Stomach (tissue), 9 donors: Measurements from ENCODE around the gene SH3D21. TPM values are rescaled to one million over a fixed set of nuclear protein-coding genes. Genes with fewer than 3 reads are reported as not detected.

Source experiments
- DNase-seq, 2 donors: peaks; one replicate each; pipeline versions ENCODE4 v3.0.0 to v3.0.0-alpha.2; 2013 to 2019
- H3K27ac ChIP-seq, 5 donors: fragments of 200-600 bp in 4 of 5; sonication (generic) in 4 of 5; one replicate each; pipeline ENCODE4 v1.5.1; 2013 to 2019; ENCODE audit warnings: mild to moderate bottlenecking in 1 of 5, moderate library complexity in 1 of 5
- H3K27me3 ChIP-seq, 3 donors: fragments of 200-600 bp; sonication (generic); one replicate each; pipeline ENCODE4 v1.5.1; 2017 to 2019; ENCODE audit warnings: mixed run types in 1 of 3
- H3K36me3 ChIP-seq, 4 donors: fragments of 200-600 bp; sonication (generic); 1 replicate in 3 of 4; 2 replicates in 1 of 4; pipeline ENCODE4 v1.5.1; 2016 to 2019
- H3K4me1 ChIP-seq, 4 donors: fragments of 200-600 bp; sonication (generic); one replicate each; pipeline ENCODE4 v1.5.1; 2016 to 2019
- H3K4me3 ChIP-seq, 4 donors: fragments of 200-600 bp; sonication (generic) in 3 of 4; one replicate each; pipeline ENCODE4 v1.5.1; 2016 to 2019; ENCODE audit warnings: mild to moderate bottlenecking in 1 of 4
- H3K9me3 ChIP-seq, 4 donors: fragments of 200-600 bp; sonication (generic); one replicate each; pipeline ENCODE4 v1.5.1; 2016 to 2019
- EP300 ChIP-seq: sonication (generic); formaldehyde crosslinking; IDR thresholded peaks from one replicate; pipeline ENCODE4 v1.6.1; 2017; ENCODE audit warnings: antibody characterized with exemption
- POLR2A ChIP-seq, 4 donors: fragments of 450-650 bp; IDR thresholded peaks; one replicate each; pipeline ENCODE4 v1.6.1; 2016; ENCODE audit warnings: antibody characterized with exemption in 4 of 4, control low read depth in 2 of 4, mild to moderate bottlenecking in 1 of 4, moderate library complexity in 1 of 4
- POLR2AphosphoS5 ChIP-seq, 3 donors: sonication (generic); formaldehyde crosslinking; IDR thresholded peaks; one replicate each; pipeline ENCODE4 v1.6.1; 2016; ENCODE audit warnings: antibody characterized with exemption in 3 of 3
- WGBS, 5 donors: extraction: QIAGEN DNeasy Blood & Tissue Kit in 3 of 5; methylation state at CpG; one replicate each; pipeline versions ENCODE4 v1.1.5 to v1.1.7; 2013 to 2018; 5-methylcytosine and 5-hydroxymethylcytosine counted together
- intact Hi-C: fragments of 100-400 bp; cut with DNase I; formaldehyde crosslinking; loops from one replicate; pipeline ENCODE4 v1.15.1; 2023; ENCODE audit warnings: low total_unique reads
- polyA plus RNA-seq, 3 donors: library from polyadenylated mRNA; stranded (reverse); fragments of 200-250 nt; gene quantifications; one replicate each; pipeline ENCODE4 v1.2.3, GENCODE V29; 2013
- total RNA-seq, 5 donors: library from RNA; depleted of rRNA; stranded (reverse); fragments of >200 nt; gene quantifications; one replicate each; pipeline versions ENCODE4 v1.1.0 to v1.2.3, GENCODE V29; 2014 to 2016
- TF ChIP-seq, protein P1 (sequence below), 7 experiments: fragments of 450-650 bp in 4 of 7; fragments of 200-600 bp in 3 of 7; sonication (generic) in 3 of 7; IDR thresholded peaks; one replicate each; pipeline ENCODE4 v1.5.1; 2016 to 2019; ENCODE audit warnings: antibody characterized with exemption in 7 of 7, control low read depth in 2 of 7, mild to moderate bottlenecking in 1 of 7
- donor health status: healthy with polysubstance abuse.
- donor health status: Bipolar disorder and iron deficiency.
- donor health status: healthy.

The SH3D21 gene
- total and polyA plus RNA-seq, 8 donors = 0.76 to 120 (median 3.5) TPM; not detected in 1

DNA sequence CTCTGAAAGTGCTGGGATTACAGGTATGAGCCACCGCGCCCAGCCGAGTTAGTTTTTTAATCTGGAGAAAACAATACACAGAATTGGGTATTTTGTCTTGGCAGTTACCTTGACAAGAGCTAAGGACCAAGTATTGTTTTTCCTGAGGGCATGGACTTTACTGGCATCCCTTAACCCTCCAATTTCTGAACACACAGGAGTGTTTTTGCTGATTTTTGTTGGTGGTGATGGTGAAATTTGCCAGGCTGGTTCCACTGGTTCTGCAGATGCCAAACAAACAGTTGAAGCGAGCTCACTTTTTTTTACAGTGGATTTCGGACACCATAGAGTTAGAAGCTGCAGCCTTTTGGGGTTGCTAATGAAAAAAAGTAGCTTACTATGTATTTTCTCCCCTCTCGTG is 37.2 kb upstream of the SH3D21 start:
- peak; percentile 33 to 48 for DNase-seq
- peaks cover 22 to 84% (median 55%) of the 10 kb centered on the region in 4 donors for H3K4me1 ChIP-seq
- peak overlapping the region; percentile 72 to 91 (median 75) for H3K27ac ChIP-seq
- TF ChIP-seq, protein P1, sequence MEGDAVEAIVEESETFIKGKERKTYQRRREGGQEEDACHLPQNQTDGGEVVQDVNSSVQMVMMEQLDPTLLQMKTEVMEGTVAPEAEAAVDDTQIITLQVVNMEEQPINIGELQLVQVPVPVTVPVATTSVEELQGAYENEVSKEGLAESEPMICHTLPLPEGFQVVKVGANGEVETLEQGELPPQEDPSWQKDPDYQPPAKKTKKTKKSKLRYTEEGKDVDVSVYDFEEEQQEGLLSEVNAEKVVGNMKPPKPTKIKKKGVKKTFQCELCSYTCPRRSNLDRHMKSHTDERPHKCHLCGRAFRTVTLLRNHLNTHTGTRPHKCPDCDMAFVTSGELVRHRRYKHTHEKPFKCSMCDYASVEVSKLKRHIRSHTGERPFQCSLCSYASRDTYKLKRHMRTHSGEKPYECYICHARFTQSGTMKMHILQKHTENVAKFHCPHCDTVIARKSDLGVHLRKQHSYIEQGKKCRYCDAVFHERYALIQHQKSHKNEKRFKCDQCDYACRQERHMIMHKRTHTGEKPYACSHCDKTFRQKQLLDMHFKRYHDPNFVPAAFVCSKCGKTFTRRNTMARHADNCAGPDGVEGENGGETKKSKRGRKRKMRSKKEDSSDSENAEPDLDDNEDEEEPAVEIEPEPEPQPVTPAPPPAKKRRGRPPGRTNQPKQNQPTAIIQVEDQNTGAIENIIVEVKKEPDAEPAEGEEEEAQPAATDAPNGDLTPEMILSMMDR (IDR thresholded peaks at IDR 0.05) = no peak
- no peak for TF ChIP-seq POLR2AphosphoS5 (IDR thresholded peaks at IDR 0.05)
- no peak for TF ChIP-seq EP300
- no peak for TF ChIP-seq POLR2A (IDR thresholded peaks at IDR 0.05)
- H3K36me3 ChIP-seq = peaks cover 5 to 46% (median 26%) of the 10 kb centered on the region in 4 donors
- WGBS, 5 donors = 42 to 63% (median 45%) methylated on average over 6 of the region's 6 CpGs
- H3K27me3 ChIP-seq = no peaks in the 10 kb centered on the region
- H3K9me3 ChIP-seq = no peaks in the 10 kb centered on the region
- H3K4me3 ChIP-seq = no peak overlapping the region
- intact Hi-C loops = no loop called here

DNA sequence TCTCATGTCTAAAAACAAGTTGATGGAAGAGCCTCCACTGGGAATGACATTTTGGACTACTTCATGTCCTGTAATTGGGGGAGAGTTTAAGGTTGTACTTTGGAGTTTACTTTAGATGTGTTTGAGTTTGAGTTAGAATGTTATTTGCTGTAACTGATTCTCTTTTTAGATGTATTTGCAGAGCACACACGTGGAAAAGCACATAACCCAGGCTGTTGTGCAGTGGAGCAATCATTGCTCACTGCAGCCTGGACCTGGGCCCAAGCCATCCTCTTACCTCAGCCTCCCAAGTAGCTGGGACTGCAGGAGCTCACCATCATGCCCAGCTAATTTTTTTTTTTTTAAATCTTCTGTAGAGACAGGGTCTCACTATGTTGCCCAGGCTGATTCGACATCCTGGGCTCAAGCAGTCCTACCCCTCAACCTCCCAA is 36.7 kb upstream of the SH3D21 start:
- peaks cover 22 to 82% (median 53%) of the 10 kb centered on the region in 4 donors for H3K4me1 ChIP-seq
- TF ChIP-seq POLR2A (IDR thresholded peaks at IDR 0.05) = no peak
- TF ChIP-seq POLR2AphosphoS5 (IDR thresholded peaks at IDR 0.05) = peak in 2 of 3 donors; percentile 38 to 76
- no peak for TF ChIP-seq EP300
- TF ChIP-seq, protein P1 (IDR thresholded peaks at IDR 0.05) = no peak
- peak overlapping the region; percentile 54 to 82 (median 73) for H3K27ac ChIP-seq
- H3K9me3 ChIP-seq = no peaks in the 10 kb centered on the region
- intact Hi-C loops = no loop called here
- WGBS, 5 donors = 30 to 48% (median 42%) methylated on average over 2 of the region's 2 CpGs
- H3K27me3 ChIP-seq = no peaks in the 10 kb centered on the region
- H3K36me3 ChIP-seq = peaks cover 5 to 45% (median 24%) of the 10 kb centered on the region in 4 donors
- no peak overlapping the region for H3K4me3 ChIP-seq
- DNase-seq = peak; percentile 70 to 84

DNA sequence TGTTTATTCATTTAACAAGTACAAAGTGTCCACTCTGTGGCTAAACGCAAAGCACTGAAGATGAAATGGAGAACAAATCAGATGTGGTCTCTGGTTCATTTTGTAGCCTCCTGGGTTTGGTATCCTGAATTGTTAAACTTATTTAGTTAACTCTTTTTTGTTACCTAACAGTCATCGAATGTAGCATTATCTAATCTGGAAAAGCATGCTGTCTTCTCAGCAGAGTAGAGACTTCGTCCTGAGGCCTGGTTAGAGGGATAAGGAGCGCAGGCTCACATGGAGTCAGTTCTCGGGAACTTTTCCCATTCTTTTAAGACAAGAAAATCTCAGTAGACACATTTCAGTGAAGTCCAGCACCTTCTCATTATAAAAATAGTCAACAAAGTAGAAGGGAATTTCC is 33.1 kb upstream of the SH3D21 start:
- 41 to 69% (median 50%) methylated on average over 5 of the region's 5 CpGs for WGBS, 5 donors
- H3K27ac ChIP-seq = peak overlapping the region in 2 of 5 donors; percentile 26 to 29

DNA sequence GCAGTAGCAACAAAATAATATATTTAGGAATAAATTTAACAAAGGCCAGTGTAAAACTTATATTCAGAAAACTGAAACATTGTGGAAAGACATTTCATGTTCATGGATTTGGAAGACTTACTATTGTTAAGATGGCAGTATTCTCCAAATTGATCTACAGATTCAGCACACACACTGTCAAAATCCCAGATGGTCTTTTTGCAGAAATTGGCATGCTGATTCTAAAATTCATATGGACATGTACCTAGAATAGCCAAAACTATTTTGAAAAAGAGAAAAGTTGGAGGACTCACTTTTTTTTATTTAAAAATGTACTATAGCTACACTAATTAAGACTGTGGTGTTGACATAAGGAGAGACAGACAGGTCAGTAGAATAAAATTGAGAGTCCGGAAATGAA is 32.0 kb upstream of the SH3D21 start:
- intact Hi-C loops = no loop called here
- Histone ChIP-seq H3K9me3 (no peaks in the 10 kb centered on the region), H3K36me3 (peaks cover 5 to 35% (median 22%) of the 10 kb centered on the region in 4 donors), H3K27me3 (no peaks in the 10 kb centered on the region), H3K4me1 (peaks cover 15 to 77% (median 40%) of the 10 kb centered on the region in 4 donors), H3K27ac (no peak overlapping the region), H3K4me3 (no peak overlapping the region)
- TF ChIP-seq EP300 (no peak), POLR2AphosphoS5 (IDR thresholded peaks at IDR 0.05) (no peak), POLR2A (IDR thresholded peaks at IDR 0.05) (no peak)
- TF ChIP-seq, protein P1 (IDR thresholded peaks at IDR 0.05) = no peak
- 85 to 100% (median 94%) methylated on average over 1 of the region's 1 CpG for WGBS, 5 donors
- DNase-seq = no peak

More for the DNA sequence above, 33.1 kb upstream of the SH3D21 start:
- H3K36me3 ChIP-seq = peaks cover 5 to 35% (median 24%) of the 10 kb centered on the region in 4 donors
- TF ChIP-seq POLR2AphosphoS5 (IDR thresholded peaks at IDR 0.05) = no peak
- TF ChIP-seq, protein P1 (IDR thresholded peaks at IDR 0.05) = no peak
- no peak for TF ChIP-seq POLR2A (IDR thresholded peaks at IDR 0.05)
- no peak for TF ChIP-seq EP300
- H3K4me3 ChIP-seq = no peak overlapping the region
- no peaks in the 10 kb centered on the region for H3K27me3 ChIP-seq
- intact Hi-C loops = no loop called here
- no peak for DNase-seq
- H3K4me1 ChIP-seq = peaks cover 22 to 77% (median 39%) of the 10 kb centered on the region in 4 donors
- no peaks in the 10 kb centered on the region for H3K9me3 ChIP-seq
